Naive thymus-derived CD4-positive, alpha-beta T cell (primary cell): Measurements from ENCODE around the gene KCTD5. TPM values are rescaled to one million over a fixed set of nuclear protein-coding genes. Genes with fewer than 3 reads are reported as not detected.

ENCODE experiments used
- ATAC-seq: fragments of 150-1000 bp; cut with Tn5 transposase; 2 replicates; pipeline ENCODE4 v1.10.0; 2021; ENCODE audit warnings: mild to moderate bottlenecking, moderate library complexity
- CTCF ChIA-PET: fragments of 350-600 bp; sonication (Branson Sonifier 250); formaldehyde crosslinking; loops from one replicate; lab custom pipeline; 2021; ENCODE audit warnings: antibody characterized with exemption; lab: Charles Lee
- POLR2A ChIA-PET: fragments of 350-600 bp; sonication (Branson Sonifier 250); formaldehyde crosslinking; loops from one replicate; lab custom pipeline; 2021; ENCODE audit warnings: antibody characterized with exemption, inconsistent platforms; lab: Charles Lee
- DNase-seq, 9 donors: peaks; one replicate each; pipeline versions ENCODE4 v3.0.0 to v3.0.0-alpha.2; 2020 to 2022; ENCODE audit warnings: mixed read lengths in 1 of 9
- H3K27ac ChIP-seq: one replicate; pipeline ENCODE4 v1.7.0; 2013; ENCODE audit warnings: mild to moderate bottlenecking, low read depth, low read length, moderate library complexity
- H3K27me3 ChIP-seq, 2 donors: one replicate each; pipeline ENCODE4 v1.7.0; 2013; ENCODE audit warnings: low read length in 2 of 2, mild to moderate bottlenecking in 2 of 2, moderate library complexity in 2 of 2; ENCODE audit not compliant: control insufficient read depth in 2 of 2, insufficient read depth in 2 of 2
- H3K36me3 ChIP-seq, 3 experiments: 1 replicate in 2 of 3; 2 replicates in 1 of 3; pipeline ENCODE4 v1.7.0; 2013; ENCODE audit warnings: low read length in 3 of 3, mild to moderate bottlenecking in 3 of 3, moderate library complexity in 1 of 3; ENCODE audit not compliant: insufficient read depth in 3 of 3, control insufficient read depth in 2 of 3
- H3K4me1 ChIP-seq, 2 donors: one replicate each; pipeline ENCODE4 v1.7.0; 2013; ENCODE audit warnings: low read length in 2 of 2, mild to moderate bottlenecking in 2 of 2, moderate library complexity in 1 of 2; ENCODE audit not compliant: control insufficient read depth in 2 of 2, insufficient read depth in 2 of 2
- H3K4me3 ChIP-seq: 2 replicates; pipeline ENCODE4 v1.7.0; 2013; ENCODE audit warnings: mild to moderate bottlenecking, low read length
- H3K9me3 ChIP-seq, 3 experiments: 1 replicate in 2 of 3; 2 replicates in 1 of 3; pipeline ENCODE4 v1.7.0; 2013; ENCODE audit warnings: low read length in 3 of 3; ENCODE audit not compliant: control insufficient read depth in 2 of 3
- H3K27ac Mint-ChIP-seq, 9 donors: one replicate each; pipeline ENCODE4 v1.8.0; 2020 to 2022; ENCODE audit warnings: mixed read lengths in 9 of 9, mild to moderate bottlenecking in 8 of 9, moderate library complexity in 5 of 9, inconsistent platforms in 2 of 9
- H3K27me3 Mint-ChIP-seq, 5 donors: one replicate each; pipeline ENCODE4 v1.8.0; 2021 to 2022; ENCODE audit warnings: mixed read lengths in 5 of 5, mild to moderate bottlenecking in 1 of 5
- H3K36me3 Mint-ChIP-seq, 5 donors: one replicate each; pipeline ENCODE4 v1.8.0; 2020 to 2022; ENCODE audit warnings: mixed read lengths in 5 of 5, mild to moderate bottlenecking in 3 of 5, inconsistent platforms in 1 of 5
- H3K4me1 Mint-ChIP-seq, 7 donors: one replicate each; pipeline ENCODE4 v1.8.0; 2020 to 2022; ENCODE audit warnings: mixed read lengths in 7 of 7, mild to moderate bottlenecking in 3 of 7, inconsistent platforms in 1 of 7
- H3K4me3 Mint-ChIP-seq, 10 donors: one replicate each; pipeline ENCODE4 v1.8.0; 2020 to 2022; ENCODE audit warnings: mild to moderate bottlenecking in 10 of 10, mixed read lengths in 10 of 10, moderate library complexity in 6 of 10, inconsistent platforms in 2 of 10
- H3K9me3 Mint-ChIP-seq, 11 donors: one replicate each; pipeline ENCODE4 v1.8.0; 2020 to 2022; ENCODE audit warnings: mixed read lengths in 11 of 11, mild to moderate bottlenecking in 4 of 11, inconsistent platforms in 1 of 11, moderate library complexity in 1 of 11
- intact Hi-C, 2 donors: fragments of 100-400 bp; cut with micrococcal nuclease; formaldehyde crosslinking; loops; one replicate each; pipeline ENCODE4 v1.15.1; 2023
- polyA plus RNA-seq, 2 donors: library from polyadenylated mRNA; unstranded; fragments of 300-500 nt; fragmentation: Illumina TruSeq; gene quantifications; one replicate each; pipeline ENCODE4 v1.2.3, GENCODE V29; 2021
- total RNA-seq, 6 experiments: library from RNA in 5 of 6; stranded (reverse) in 5 of 6; gene quantifications; 1 replicate in 5 of 6; 2 replicates in 1 of 6; pipeline ENCODE4 v1.2.3 and lab custom pipeline; 2021 to 2026

The KCTD5 gene
- total and polyA plus RNA-seq, 7 experiments from 2014 or later = 15.7 to 37.5 (median 24.6) TPM

DNA sequence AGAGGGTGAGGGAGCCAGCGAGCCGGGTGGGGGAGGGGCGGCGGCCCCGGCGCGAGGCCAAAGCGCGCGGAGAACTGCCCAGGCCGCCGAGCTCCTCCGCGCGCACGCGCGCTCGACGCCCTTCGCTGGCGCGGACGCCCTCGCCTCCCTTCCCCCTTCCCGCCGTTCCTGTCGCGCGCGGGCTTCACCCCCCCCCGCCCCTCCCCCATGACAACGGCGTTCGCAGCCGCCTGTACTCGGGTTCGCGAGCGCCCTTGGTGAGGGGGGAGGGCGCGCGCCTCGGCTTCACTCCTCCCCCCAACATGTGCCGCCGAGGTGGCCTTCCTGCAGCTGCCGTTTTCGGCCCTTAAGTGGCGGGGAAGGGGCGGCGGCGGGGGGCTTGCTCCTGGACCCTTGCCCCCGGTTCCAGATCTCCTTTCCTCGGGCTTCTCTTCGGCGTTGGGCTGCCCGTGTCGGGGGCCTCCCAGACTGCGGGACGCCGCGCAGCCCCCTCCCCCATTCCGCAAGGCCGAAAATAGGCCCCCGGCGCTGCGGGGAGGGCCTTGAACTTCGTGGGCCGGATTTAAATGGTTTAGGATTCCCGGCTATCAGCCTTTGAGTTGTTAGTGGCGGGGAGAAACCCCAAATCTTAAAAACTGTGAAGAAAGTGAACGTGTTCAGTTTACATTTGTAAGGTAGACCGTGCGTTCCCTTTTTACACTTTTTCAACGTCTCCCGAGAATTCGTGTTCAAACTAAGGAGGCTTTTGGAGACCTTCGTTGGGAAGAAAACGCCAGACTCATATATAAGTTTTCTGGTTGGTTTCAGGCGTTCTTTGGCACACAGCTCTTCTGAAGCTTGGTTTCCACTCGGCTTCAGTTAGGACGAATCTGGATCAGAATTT is 70.8 kb downstream of the KCTD5 start:
- CTCF ChIA-PET = no interaction called here
- H3K9me3 Mint-ChIP-seq = peaks cover 0 to 8% (median 0%) of the 10 kb centered on the region in 11 donors
- Histone ChIP-seq H3K4me1 (peaks cover 35 to 40% of the 10 kb centered on the region in 2 donors), H3K27ac (peak overlapping the region; percentile 100), H3K36me3 (peaks cover 5 to 27% (median 8%) of the 10 kb centered on the region in 3 experiments), H3K9me3 (no peaks in the 10 kb centered on the region), H3K27me3 (no peaks in the 10 kb centered on the region), H3K4me3 (peak overlapping the region; percentile 68)
- H3K27me3 Mint-ChIP-seq = no peaks in the 10 kb centered on the region
- ATAC-seq (peak; percentile 54), DNase-seq (peak in 1 of 9 donors; percentile 59)
- peak overlapping the region; percentile 91 to 100 (median 98) for H3K27ac Mint-ChIP-seq
- peaks cover 10 to 43% (median 27%) of the 10 kb centered on the region in 5 donors for H3K36me3 Mint-ChIP-seq
- intact Hi-C loops = loop anchor here (1.0 to 2.0 kb wide), 11 partner anchors 19 to 324 kb away; partner anchors contain the start of genes ELOB (in 2 of the 2), KCTD5 (in 2 of the 2), CCNF (in 1 of the 2) and FLYWCH2 (in 1 of the 2)
- peaks cover 44 to 65% (median 57%) of the 10 kb centered on the region in 7 donors for H3K4me1 Mint-ChIP-seq
- POLR2A ChIA-PET = interaction anchor here (0.6 to 5.2 kb wide), 11 partner anchors 15 to 1744 kb away, joined by 3 to 66 read pairs (median 4); partner anchors contain the start of genes AMDHD2, ELOB and FLYWCH1
- peak overlapping the region; percentile 89 to 98 (median 94) for H3K4me3 Mint-ChIP-seq

GRCh38 chr16:2753733-2754020 is 71.4 kb downstream of the KCTD5 start:
- peaks cover 0 to 9% (median 0%) of the 10 kb centered on the region in 11 donors for H3K9me3 Mint-ChIP-seq
- DNase-seq (no peak), ATAC-seq (no peak)
- POLR2A ChIA-PET = interaction anchor here (0.6 to 5.2 kb wide), 9 partner anchors 15 to 1743 kb away, joined by 3 to 66 read pairs (median 5); partner anchors contain the start of genes AMDHD2, ELOB and FLYWCH1
- Histone ChIP-seq H3K4me1 (peaks cover 35 to 40% of the 10 kb centered on the region in 2 donors), H3K9me3 (no peaks in the 10 kb centered on the region), H3K27ac (peak overlapping the region; percentile 100), H3K36me3 (peaks cover 9 to 33% (median 12%) of the 10 kb centered on the region in 3 experiments), H3K4me3 (peak overlapping the region; percentile 68), H3K27me3 (no peaks in the 10 kb centered on the region)
- peaks cover 14 to 49% (median 33%) of the 10 kb centered on the region in 5 donors for H3K36me3 Mint-ChIP-seq
- peak overlapping the region; percentile 85 to 98 (median 91) for H3K4me3 Mint-ChIP-seq
- no peaks in the 10 kb centered on the region for H3K27me3 Mint-ChIP-seq
- intact Hi-C loops = loop anchor here (1.0 to 2.0 kb wide), 3 partner anchors 19 to 81 kb away; partner anchors contain the start of gene KCTD5 (in 1 of the 2)
- H3K4me1 Mint-ChIP-seq = peaks cover 44 to 71% (median 60%) of the 10 kb centered on the region in 7 donors
- CTCF ChIA-PET = no interaction called here
- H3K27ac Mint-ChIP-seq = peak overlapping the region; percentile 82 to 94 (median 89)

GRCh38 chr16:2755158-2755557 is 72.8 kb downstream of the KCTD5 start:
- Histone ChIP-seq H3K27ac (peak overlapping the region; percentile 100), H3K27me3 (no peaks in the 10 kb centered on the region), H3K4me1 (peaks cover 35 to 40% of the 10 kb centered on the region in 2 donors), H3K9me3 (no peaks in the 10 kb centered on the region), H3K36me3 (peaks cover 23 to 48% (median 27%) of the 10 kb centered on the region in 3 experiments), H3K4me3 (peak overlapping the region; percentile 68)
- H3K9me3 Mint-ChIP-seq = peaks cover 0 to 13% (median 0%) of the 10 kb centered on the region in 11 donors
- peak overlapping the region; percentile 85 to 98 (median 91) for H3K4me3 Mint-ChIP-seq
- no peak for DNase-seq
- no peak for ATAC-seq
- CTCF ChIA-PET = no interaction called here
- peaks cover 25 to 60% (median 46%) of the 10 kb centered on the region in 5 donors for H3K36me3 Mint-ChIP-seq
- H3K27ac Mint-ChIP-seq = peak overlapping the region; percentile 23 to 94 (median 87)
- intact Hi-C loops = loop anchor here in 1 of 2 donors (1.0 kb wide), 1 partner anchor 11 kb away; no protein-coding TSS in a partner anchor
- POLR2A ChIA-PET = interaction anchor here (1.1 to 5.2 kb wide), 3 partner anchors 9 to 20 kb away, joined by 4 to 50 read pairs (median 20); no protein-coding TSS in a partner anchor
- H3K4me1 Mint-ChIP-seq = peaks cover 44 to 82% (median 62%) of the 10 kb centered on the region in 7 donors
- no peaks in the 10 kb centered on the region for H3K27me3 Mint-ChIP-seq

GRCh38 chr16:2756288-2757015 is 74.1 kb downstream of the KCTD5 start:
- peaks cover 48 to 86% (median 64%) of the 10 kb centered on the region in 7 donors for H3K4me1 Mint-ChIP-seq
- POLR2A ChIA-PET = interaction anchor here (1.4 to 1.7 kb wide), 2 partner anchors 20 to 21 kb away, joined by 3 to 4 read pairs; partner anchors contain the start of gene ELOB
- no peaks in the 10 kb centered on the region for H3K27me3 ChIP-seq
- DNase-seq (no peak), ATAC-seq (no peak)
- peaks cover 29 to 60% (median 36%) of the 10 kb centered on the region in 3 experiments for H3K36me3 ChIP-seq
- no peaks in the 10 kb centered on the region for H3K9me3 ChIP-seq
- peak overlapping the region; percentile 100 for H3K27ac ChIP-seq
- H3K4me1 ChIP-seq = peaks cover 35 to 36% of the 10 kb centered on the region in 2 donors
- H3K27me3 Mint-ChIP-seq = no peaks in the 10 kb centered on the region
- peaks cover 0 to 17% (median 0%) of the 10 kb centered on the region in 11 donors for H3K9me3 Mint-ChIP-seq
- H3K27ac Mint-ChIP-seq = peak overlapping the region; percentile 4 to 89 (median 80)
- CTCF ChIA-PET = interaction anchor here (0.6 kb wide), 1 partner anchor 10 kb away, joined by 4 read pairs; no protein-coding TSS in a partner anchor
- peak overlapping the region; percentile 6 to 98 (median 40) for H3K4me3 Mint-ChIP-seq
- peaks cover 32 to 73% (median 59%) of the 10 kb centered on the region in 5 donors for H3K36me3 Mint-ChIP-seq
- intact Hi-C loops = no loop called here
- no peak overlapping the region for H3K4me3 ChIP-seq

- Histone ChIP-seq H3K4me3 (no peak overlapping the region), H3K27me3 (no peaks in the 10 kb centered on the region), H3K27ac (no peak overlapping the region), H3K36me3 (peaks cover 29 to 69% (median 41%) of the 10 kb centered on the region in 3 experiments), H3K4me1 (peaks cover 29 to 30% of the 10 kb centered on the region in 2 donors), H3K9me3 (no peaks in the 10 kb centered on the region)
- DNase-seq (no peak), ATAC-seq (no peak)
- CTCF ChIA-PET = interaction anchor here (0.7 kb wide), 1 partner anchor 21 kb away, joined by 3 read pairs; no protein-coding TSS in a partner anchor
- Mint-ChIP-seq H3K4me3 (peak overlapping the region in 1 of 10 donors; percentile 51), H3K9me3 (peaks cover 0 to 17% (median 0%) of the 10 kb centered on the region in 11 donors), H3K36me3 (peaks cover 32 to 81% (median 65%) of the 10 kb centered on the region in 5 donors), H3K27ac (peak overlapping the region in 8 of 9 donors; percentile 0 to 81 (median 22)), H3K27me3 (no peaks in the 10 kb centered on the region), H3K4me1 (peaks cover 45 to 77% (median 60%) of the 10 kb centered on the region in 7 donors)
- POLR2A ChIA-PET = interaction anchor here (0.5 to 1.7 kb wide), 4 partner anchors 10 to 429 kb away, joined by 3 to 4 read pairs (median 4); partner anchors contain the start of gene ELOB
- intact Hi-C loops = no loop called here
Observed at GRCh38 chr16:2757344-2757743, 75.0 kb downstream of the KCTD5 start.
